Colonic mucosa (tissue), 4 donors: ENCODE data around the gene FBXL15. TPM values are rescaled to one million over a fixed set of nuclear protein-coding genes. Genes with fewer than 3 reads are reported as not detected.
A peak's percentile ranks its signal among the peaks of the same experiment; 100 is the strongest.

Experiments used
- DNase-seq: peaks from one replicate; pipeline ENCODE4 v3.0.0-alpha.2; 2020
- H3K27ac ChIP-seq: fragments of 200-600 bp; one replicate; pipeline ENCODE4 v1.8.0; 2021
- H3K27me3 ChIP-seq: fragments of 200-600 bp; one replicate; pipeline ENCODE4 v1.8.0; 2021
- H3K36me3 ChIP-seq: fragments of 200-600 bp; one replicate; pipeline ENCODE4 v1.8.0; 2021
- H3K4me1 ChIP-seq: fragments of 200-600 bp; one replicate; pipeline ENCODE4 v1.8.0; 2021; ENCODE audit warnings: mild to moderate bottlenecking
- H3K4me3 ChIP-seq: fragments of 200-600 bp; one replicate; pipeline ENCODE4 v1.8.0; 2021
- H3K9ac ChIP-seq, 2 donors: one replicate each; pipeline ENCODE4 v1.7.0; 2013; ENCODE audit warnings: control low read depth in 2 of 2, low read depth in 2 of 2, low read length in 2 of 2
- H3K9me3 ChIP-seq: fragments of 200-600 bp; one replicate; pipeline ENCODE4 v1.8.0; 2021
- CTCF ChIP-seq: fragments of 200-600 bp; IDR thresholded peaks from one replicate; pipeline ENCODE4 v1.8.0; 2022; ENCODE audit warnings: antibody characterized with exemption, mild to moderate bottlenecking
- intact Hi-C: fragments of 100-400 bp; cut with DNase I; formaldehyde crosslinking; loops from one replicate; pipeline ENCODE4 v1.14.1; 2022
- total RNA-seq, 2 donors: library from RNA; stranded (reverse); fragmentation: NEBNext Ultra II Directional in 1 of 2; extraction: Animal tissue kit (Norgen Biotek cat#: 25700) in 1 of 2; gene quantifications; one replicate each; pipeline ENCODE4 v1.2.1, GENCODE V29; 2021
- donor health status: healthy.
- donor health status: DM: no; HTN: no; CAD: no.
- donor health status: DM: no; HTN: no; CAD: no.

The FBXL15 gene
- total RNA-seq, 2 donors from 2014 or later, result 23.7 to 37.3 TPM

- no peak for DNase-seq
- Histone ChIP-seq H3K9ac (no peak overlapping the region), H3K9me3 (no peaks in the 10 kb centered on the region), H3K27me3 (no peaks in the 10 kb centered on the region), H3K4me1 (peaks cover 12% of the 10 kb centered on the region), H3K27ac (no peak overlapping the region), H3K36me3 (no peaks in the 10 kb centered on the region), H3K4me3 (no peak overlapping the region)
- intact Hi-C loops, result no loop called here
- TF ChIP-seq CTCF, result no peak
Measured at GRCh38 chr10:102457591-102458150, 37.0 kb downstream of the FBXL15 start.

GRCh38 chr10:102458656-102459055, 38.0 kb downstream of the FBXL15 start:
- no peak overlapping the region for H3K27ac ChIP-seq
- no peak for DNase-seq
- TF ChIP-seq CTCF, result no peak
- no peaks in the 10 kb centered on the region for H3K9me3 ChIP-seq
- no peaks in the 10 kb centered on the region for H3K27me3 ChIP-seq
- no peak overlapping the region for H3K4me3 ChIP-seq
- peaks cover 12% of the 10 kb centered on the region for H3K4me1 ChIP-seq
- no peak overlapping the region for H3K9ac ChIP-seq
- intact Hi-C loops, result no loop called here
- H3K36me3 ChIP-seq, result no peaks in the 10 kb centered on the region

- Histone ChIP-seq H3K36me3 (no peaks in the 10 kb centered on the region), H3K9ac (peak overlapping the region in 1 of 2 donors; percentile 70), H3K4me3 (peak overlapping the region; percentile 43), H3K9me3 (no peaks in the 10 kb centered on the region), H3K27ac (no peak overlapping the region), H3K4me1 (peaks cover 12% of the 10 kb centered on the region), H3K27me3 (no peaks in the 10 kb centered on the region)
- intact Hi-C loops, result no loop called here
- no peak for DNase-seq
- no peak for TF ChIP-seq CTCF
Measured at GRCh38 chr10:102460836-102461186, 40.2 kb downstream of the FBXL15 start.

GRCh38 chr10:102461187-102462054, 40.8 kb downstream of the FBXL15 start:
- peak; percentile 95 for DNase-seq
- Histone ChIP-seq H3K9me3 (no peaks in the 10 kb centered on the region), H3K36me3 (no peaks in the 10 kb centered on the region), H3K27me3 (no peaks in the 10 kb centered on the region), H3K4me3 (peak overlapping the region; percentile 43), H3K27ac (no peak overlapping the region), H3K4me1 (peaks cover 12% of the 10 kb centered on the region), H3K9ac (peak overlapping the region; percentile 64 to 70)
- no peak for TF ChIP-seq CTCF
- intact Hi-C loops, result no loop called here

- DNase-seq, result peak; percentile 34
- Histone ChIP-seq H3K36me3 (no peaks in the 10 kb centered on the region), H3K9ac (no peak overlapping the region), H3K27me3 (no peaks in the 10 kb centered on the region), H3K27ac (peak overlapping the region; percentile 20), H3K4me3 (peak overlapping the region; percentile 8), H3K9me3 (no peaks in the 10 kb centered on the region), H3K4me1 (peaks cover 12% of the 10 kb centered on the region)
- intact Hi-C loops, result no loop called here
- TF ChIP-seq CTCF, result no peak
Measured at GRCh38 chr10:102462512-102463054, 41.9 kb downstream of the FBXL15 start.
